ENCODE measurements around the gene ASPSCR1. TPM values are rescaled to one million over a fixed set of nuclear protein-coding genes. Genes with fewer than 3 reads are reported as not detected.

ASPSCR1 gene
- total and polyA plus RNA-seq, 2 of the 8 experiments (the other 6 are each of a cell fraction or from before 2014, with no cell fraction given): 33.3 to 43.7 TPM

DNA sequence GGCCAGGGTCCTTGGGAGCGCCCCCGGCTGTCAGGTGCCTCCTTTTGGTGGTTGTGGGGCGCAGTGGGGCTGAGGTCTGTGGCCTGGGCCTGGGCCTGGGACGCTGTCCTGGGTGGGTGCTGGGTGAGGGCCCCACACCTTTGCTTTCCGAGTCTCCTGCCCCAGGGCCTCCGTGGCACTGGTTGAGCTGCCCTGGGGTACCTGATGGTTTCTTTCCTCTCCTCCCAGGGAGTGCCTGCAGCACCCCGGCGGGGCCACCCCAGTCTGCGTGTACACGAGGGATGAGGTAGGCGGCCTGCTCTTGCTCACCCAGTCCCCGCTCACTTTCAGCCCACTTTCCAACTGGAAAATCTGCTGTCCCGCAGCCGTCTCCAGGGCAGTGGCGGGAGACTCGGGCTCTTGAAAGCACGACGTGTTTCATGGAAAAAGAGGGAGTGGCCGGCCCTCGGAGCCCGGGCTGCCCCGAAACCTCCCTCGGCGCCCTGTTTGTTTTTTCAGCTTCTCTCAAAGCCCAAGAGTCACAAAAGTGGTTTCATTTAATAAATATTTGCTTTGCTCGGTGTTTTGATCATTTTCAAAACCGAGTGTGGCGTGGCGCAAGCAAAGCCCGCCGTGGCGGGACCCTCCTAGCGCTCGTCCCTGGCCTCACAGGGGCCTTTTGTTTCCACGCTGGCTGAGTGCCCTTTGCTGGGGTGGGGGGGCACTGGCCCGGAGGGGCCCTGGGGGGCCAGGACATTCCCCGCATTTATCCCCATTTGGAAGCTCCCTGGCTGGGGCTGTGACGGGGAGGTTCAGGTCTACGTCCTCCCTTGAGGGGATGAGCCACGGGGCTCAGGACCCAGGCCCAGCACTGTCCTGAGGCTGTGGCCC, 17.4 kb downstream of the ASPSCR1 start (continued):
- TF ChIP-seq, protein P1, sequence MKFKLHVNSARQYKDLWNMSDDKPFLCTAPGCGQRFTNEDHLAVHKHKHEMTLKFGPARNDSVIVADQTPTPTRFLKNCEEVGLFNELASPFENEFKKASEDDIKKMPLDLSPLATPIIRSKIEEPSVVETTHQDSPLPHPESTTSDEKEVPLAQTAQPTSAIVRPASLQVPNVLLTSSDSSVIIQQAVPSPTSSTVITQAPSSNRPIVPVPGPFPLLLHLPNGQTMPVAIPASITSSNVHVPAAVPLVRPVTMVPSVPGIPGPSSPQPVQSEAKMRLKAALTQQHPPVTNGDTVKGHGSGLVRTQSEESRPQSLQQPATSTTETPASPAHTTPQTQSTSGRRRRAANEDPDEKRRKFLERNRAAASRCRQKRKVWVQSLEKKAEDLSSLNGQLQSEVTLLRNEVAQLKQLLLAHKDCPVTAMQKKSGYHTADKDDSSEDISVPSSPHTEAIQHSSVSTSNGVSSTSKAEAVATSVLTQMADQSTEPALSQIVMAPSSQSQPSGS (IDR thresholded peaks at IDR 0.05; ENCODE audit: low read length): no peak
- no peak for TF ChIP-seq SUZ12 (IDR thresholded peaks at IDR 0.05; ENCODE audit: low read length)
- no peak for TF ChIP-seq GTF2F1 (IDR thresholded peaks at IDR 0.05; ENCODE audit: borderline replicate concordance, low read depth, low read length)
- no peak for TF ChIP-seq ZNF274 (IDR thresholded peaks at IDR 0.05; ENCODE audit: borderline replicate concordance, extremely low read depth, low read length)
- TF ChIP-seq PHF8 (conservative IDR thresholded peaks at IDR 0.05; ENCODE audit: low read depth, low read length): no peak
- TF ChIP-seq TEAD4 (IDR thresholded peaks at IDR 0.05; ENCODE audit: low read depth, low read length): no peak
- no peak for TF ChIP-seq SIN3A (conservative IDR thresholded peaks at IDR 0.05 in 1 of 2, IDR thresholded peaks at IDR 0.05 in 1 of 2; ENCODE audit: low read depth in 1 of 2, low read length in 2 of 2)
- TF ChIP-seq, protein P2, sequence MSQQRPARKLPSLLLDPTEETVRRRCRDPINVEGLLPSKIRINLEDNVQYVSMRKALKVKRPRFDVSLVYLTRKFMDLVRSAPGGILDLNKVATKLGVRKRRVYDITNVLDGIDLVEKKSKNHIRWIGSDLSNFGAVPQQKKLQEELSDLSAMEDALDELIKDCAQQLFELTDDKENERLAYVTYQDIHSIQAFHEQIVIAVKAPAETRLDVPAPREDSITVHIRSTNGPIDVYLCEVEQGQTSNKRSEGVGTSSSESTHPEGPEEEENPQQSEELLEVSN (IDR thresholded peaks at IDR 0.05): no peak
- no peak for TF ChIP-seq HDAC6 (IDR thresholded peaks at IDR 0.05; ENCODE audit: low read depth, low read length)
- no peak for TF ChIP-seq ASH2L (IDR thresholded peaks at IDR 0.05; ENCODE audit: low read length)
